C4-2B (cell line): ENCODE measurements around the gene RAB4A.

ENCODE experiments used
- H3K27ac ChIP-seq: fragments of 450-650 bp; 2 replicates; pipeline ENCODE4 v1.5.1; 2017
- ZFX ChIP-seq: fragments of 450-650 bp; IDR thresholded peaks from 2 replicates; pipeline ENCODE4 v1.6.1; 2017
- TF ChIP-seq, protein P1 (sequence below): fragments of 450-650 bp; conservative IDR thresholded peaks from 2 replicates; pipeline ENCODE4 v1.5.1; 2017; ENCODE audit warnings: mild to moderate bottlenecking

RAB4A gene

DNA sequence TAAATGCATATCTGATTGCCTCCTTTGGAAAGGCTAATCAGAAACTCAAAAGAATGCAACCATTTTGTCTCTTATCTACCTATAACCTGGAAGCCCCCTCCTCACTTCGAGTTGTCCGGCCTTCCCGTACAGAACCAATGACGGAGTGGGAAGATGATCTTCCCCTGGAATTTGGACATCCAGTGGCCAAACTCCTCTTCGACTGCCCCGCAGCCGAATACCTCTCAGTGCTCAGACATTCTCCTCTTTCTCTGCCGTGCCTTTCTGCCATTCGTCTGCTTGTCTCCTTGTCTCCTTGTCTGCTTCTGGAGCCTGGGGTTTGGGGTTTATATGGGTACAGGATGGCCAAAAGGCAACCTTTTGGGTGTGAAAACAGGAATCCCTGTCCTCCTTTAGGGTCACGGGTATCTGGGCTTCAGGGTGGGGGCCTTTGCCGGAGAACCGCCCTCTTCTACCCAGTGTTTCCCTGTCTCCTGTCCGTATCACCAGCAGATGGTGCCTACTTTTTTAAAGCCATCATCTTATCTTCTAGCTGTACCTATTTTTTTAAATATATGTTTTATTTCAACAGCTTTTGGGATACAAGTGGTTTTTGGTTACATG, 35.9 kb upstream of the RAB4A start:
- TF ChIP-seq, protein P1, sequence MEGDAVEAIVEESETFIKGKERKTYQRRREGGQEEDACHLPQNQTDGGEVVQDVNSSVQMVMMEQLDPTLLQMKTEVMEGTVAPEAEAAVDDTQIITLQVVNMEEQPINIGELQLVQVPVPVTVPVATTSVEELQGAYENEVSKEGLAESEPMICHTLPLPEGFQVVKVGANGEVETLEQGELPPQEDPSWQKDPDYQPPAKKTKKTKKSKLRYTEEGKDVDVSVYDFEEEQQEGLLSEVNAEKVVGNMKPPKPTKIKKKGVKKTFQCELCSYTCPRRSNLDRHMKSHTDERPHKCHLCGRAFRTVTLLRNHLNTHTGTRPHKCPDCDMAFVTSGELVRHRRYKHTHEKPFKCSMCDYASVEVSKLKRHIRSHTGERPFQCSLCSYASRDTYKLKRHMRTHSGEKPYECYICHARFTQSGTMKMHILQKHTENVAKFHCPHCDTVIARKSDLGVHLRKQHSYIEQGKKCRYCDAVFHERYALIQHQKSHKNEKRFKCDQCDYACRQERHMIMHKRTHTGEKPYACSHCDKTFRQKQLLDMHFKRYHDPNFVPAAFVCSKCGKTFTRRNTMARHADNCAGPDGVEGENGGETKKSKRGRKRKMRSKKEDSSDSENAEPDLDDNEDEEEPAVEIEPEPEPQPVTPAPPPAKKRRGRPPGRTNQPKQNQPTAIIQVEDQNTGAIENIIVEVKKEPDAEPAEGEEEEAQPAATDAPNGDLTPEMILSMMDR: no peak
- no peak for TF ChIP-seq ZFX
- H3K27ac ChIP-seq: no peak overlapping the region

GRCh38 chr1:229237320-229237719, 33.6 kb upstream of the RAB4A start:
- no peak overlapping the region for H3K27ac ChIP-seq
- TF ChIP-seq, protein P1: no peak
- TF ChIP-seq ZFX: no peak

- TF ChIP-seq, protein P1: no peak
- TF ChIP-seq ZFX: no peak
- H3K27ac ChIP-seq: no peak overlapping the region
Observed at GRCh38 chr1:229238231-229238630, 32.7 kb upstream of the RAB4A start.

DNA sequence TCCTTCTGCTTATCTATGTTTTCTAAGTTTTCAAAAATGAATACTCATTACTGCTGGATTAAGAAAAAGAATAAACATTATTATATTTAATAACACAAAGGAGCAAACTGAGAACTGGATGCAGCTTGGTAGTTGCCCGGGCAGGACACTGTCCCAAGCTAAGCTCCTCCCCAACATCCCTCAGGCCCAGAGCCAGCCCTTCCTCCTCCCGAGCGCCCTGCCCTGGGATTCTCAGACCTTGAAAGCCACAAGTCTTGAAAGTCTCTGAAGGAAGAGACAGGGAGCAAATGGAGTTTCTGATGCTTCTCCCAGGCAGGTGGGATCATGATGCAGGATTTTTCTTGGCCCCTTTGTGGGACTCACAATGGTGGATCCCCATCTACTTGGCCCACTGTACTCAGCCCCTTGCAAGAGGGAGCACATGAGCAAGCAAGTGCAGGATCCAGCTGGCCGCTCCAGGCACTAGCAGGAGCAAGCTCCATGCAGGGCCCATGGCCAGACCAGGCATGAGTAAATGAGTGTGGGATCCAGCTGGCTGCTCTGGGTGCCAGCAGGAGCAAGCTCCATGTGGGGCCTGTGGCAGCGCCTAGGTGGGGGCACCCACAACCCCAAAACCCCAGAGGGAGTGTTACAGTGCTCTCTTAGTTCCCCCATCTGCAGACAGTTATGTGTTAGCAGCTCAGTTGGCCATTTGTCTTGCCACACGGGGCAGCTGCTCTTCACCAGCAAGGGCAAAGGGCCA, 32.1 kb upstream of the RAB4A start:
- H3K27ac ChIP-seq: peak overlapping the region; percentile 16
- TF ChIP-seq, protein P1: no peak
- TF ChIP-seq ZFX: no peak

- no peak for TF ChIP-seq ZFX
- TF ChIP-seq, protein P1: no peak
- no peak overlapping the region for H3K27ac ChIP-seq
Observed at GRCh38 chr1:229240532-229240931, 30.4 kb upstream of the RAB4A start.

DNA sequence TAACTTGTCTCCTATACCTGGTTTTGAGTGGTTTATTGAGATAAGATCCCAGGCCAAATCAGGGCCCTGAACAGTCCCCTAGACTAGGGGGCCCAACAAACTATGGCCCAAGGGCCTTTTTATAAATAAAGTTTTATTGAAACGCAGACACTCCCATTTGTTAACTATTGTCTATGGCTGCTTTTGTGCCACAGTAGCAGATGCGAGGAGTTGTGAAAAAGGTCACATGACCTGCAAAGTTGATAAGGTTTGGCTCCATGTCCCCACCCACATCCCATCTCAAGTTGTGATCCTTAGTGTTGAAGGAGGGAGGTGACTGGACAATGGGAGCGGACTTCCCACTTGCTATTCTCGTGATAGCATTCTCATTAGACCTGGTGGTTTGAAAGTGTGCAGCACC, 29.5 kb upstream of the RAB4A start:
- H3K27ac ChIP-seq: no peak overlapping the region
- TF ChIP-seq, protein P1: no peak
- no peak for TF ChIP-seq ZFX

DNA sequence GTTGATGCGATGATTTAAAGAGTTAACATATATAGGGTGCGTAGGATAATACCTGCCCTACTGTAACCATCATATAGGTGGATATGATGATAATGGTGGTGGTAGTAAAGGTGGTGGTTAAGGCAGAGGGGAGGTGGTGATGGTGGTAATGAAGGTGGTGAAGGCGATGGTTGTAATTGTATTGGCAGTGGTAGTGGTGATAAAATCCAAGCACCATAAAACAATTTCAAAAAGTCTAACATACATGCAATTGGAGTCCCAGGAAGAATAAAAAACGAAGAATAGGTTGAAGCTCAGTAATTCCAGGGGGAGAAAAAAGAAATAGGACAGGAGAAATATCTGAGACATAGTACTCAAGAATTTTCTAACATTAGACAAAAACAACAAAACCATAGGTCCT, 27.3 kb upstream of the RAB4A start:
- H3K27ac ChIP-seq: no peak overlapping the region
- TF ChIP-seq ZFX: no peak
- TF ChIP-seq, protein P1: no peak
